IMR-90 (cell line): ENCODE measurements around the gene EVPL.

Source experiments
- BHLHE40 ChIP-seq: fragments of 150-350 bp; IDR thresholded peaks from 2 replicates; pipeline ENCODE4 v1.6.1; 2016; ENCODE audit warnings: mild to moderate bottlenecking, low read depth, low read length
- CEBPB ChIP-seq: IDR thresholded peaks from 2 replicates; pipeline ENCODE4 v1.6.1; 2012; ENCODE audit warnings: low read depth, low read length, improper control_type of control experiment
- CHD1 ChIP-seq: IDR thresholded peaks from 2 replicates; pipeline ENCODE4 v1.6.1; 2012; ENCODE audit warnings: low read depth, low read length, improper control_type of control experiment
- MAFK ChIP-seq: IDR thresholded peaks from 2 replicates; pipeline ENCODE4 v1.6.1; 2012; ENCODE audit warnings: low read depth, low read length, improper control_type of control experiment
- MAZ ChIP-seq: IDR thresholded peaks from 2 replicates; pipeline ENCODE4 v1.6.1; 2012; ENCODE audit warnings: low read depth, mild to moderate bottlenecking, low read length, improper control_type of control experiment, moderate library complexity, borderline replicate concordance
- NFE2L2 ChIP-seq: fragments of 150-350 bp; IDR thresholded peaks from 2 replicates; pipeline ENCODE4 v1.6.1; 2016; ENCODE audit warnings: low read depth, mild to moderate bottlenecking, low read length
- POLR2A ChIP-seq: IDR thresholded peaks from 2 replicates; pipeline ENCODE4 v1.6.1; 2012; ENCODE audit warnings: mild to moderate bottlenecking, low read depth, low read length
- RAD21 ChIP-seq: IDR thresholded peaks from 2 replicates; pipeline ENCODE4 v1.6.1; 2012; ENCODE audit warnings: low read length, improper control_type of control experiment
- RFX5 ChIP-seq: IDR thresholded peaks from 2 replicates; pipeline ENCODE4 v1.8.0; 2012; ENCODE audit warnings: low read depth, mild to moderate bottlenecking, low read length, moderate library complexity
- SMC3 ChIP-seq: fragments of 150-350 bp; IDR thresholded peaks from 2 replicates; pipeline ENCODE4 v1.6.1; 2016; ENCODE audit warnings: low read depth, mild to moderate bottlenecking, antibody characterized with exemption, low read length, moderate library complexity
- TF ChIP-seq, protein P1 (sequence below): conservative IDR thresholded peaks from 2 replicates; pipeline ENCODE4 v1.5.1; 2012; ENCODE audit warnings: mild to moderate bottlenecking, low read depth, low read length, improper control_type of control experiment
- TF ChIP-seq, protein P2 (sequence below): fragments of 150-350 bp; IDR thresholded peaks from 2 replicates; pipeline ENCODE4 v1.6.1; 2017; ENCODE audit warnings: mild to moderate bottlenecking, antibody characterized with exemption, low read length, low read depth

DNA sequence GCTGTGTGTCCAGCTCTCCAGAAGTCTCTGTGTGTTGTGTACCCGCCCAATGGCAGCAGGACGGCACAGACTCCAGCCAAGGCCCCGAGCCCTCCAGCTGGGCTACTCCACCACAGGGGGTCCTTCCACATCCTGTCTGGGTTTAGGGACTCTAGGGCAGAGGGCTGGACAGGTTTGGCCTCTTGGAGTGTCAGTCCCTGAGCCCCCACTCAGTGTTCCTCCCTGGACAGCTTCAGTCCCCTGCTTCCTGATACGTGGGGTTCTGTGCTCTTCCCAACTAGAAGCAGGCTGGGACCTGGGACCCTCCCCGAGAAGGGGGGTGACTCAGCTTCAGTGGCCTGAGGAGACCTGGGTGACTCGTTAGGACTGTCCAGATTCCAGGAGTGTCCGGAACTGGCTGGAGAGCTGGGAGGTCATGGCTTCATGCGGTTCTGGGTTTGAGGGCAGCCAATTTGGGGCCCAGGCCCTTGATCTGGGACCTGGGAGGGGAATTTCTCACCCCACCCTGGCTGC, 22.3 kb downstream of the EVPL start:
- TF ChIP-seq, protein P1, sequence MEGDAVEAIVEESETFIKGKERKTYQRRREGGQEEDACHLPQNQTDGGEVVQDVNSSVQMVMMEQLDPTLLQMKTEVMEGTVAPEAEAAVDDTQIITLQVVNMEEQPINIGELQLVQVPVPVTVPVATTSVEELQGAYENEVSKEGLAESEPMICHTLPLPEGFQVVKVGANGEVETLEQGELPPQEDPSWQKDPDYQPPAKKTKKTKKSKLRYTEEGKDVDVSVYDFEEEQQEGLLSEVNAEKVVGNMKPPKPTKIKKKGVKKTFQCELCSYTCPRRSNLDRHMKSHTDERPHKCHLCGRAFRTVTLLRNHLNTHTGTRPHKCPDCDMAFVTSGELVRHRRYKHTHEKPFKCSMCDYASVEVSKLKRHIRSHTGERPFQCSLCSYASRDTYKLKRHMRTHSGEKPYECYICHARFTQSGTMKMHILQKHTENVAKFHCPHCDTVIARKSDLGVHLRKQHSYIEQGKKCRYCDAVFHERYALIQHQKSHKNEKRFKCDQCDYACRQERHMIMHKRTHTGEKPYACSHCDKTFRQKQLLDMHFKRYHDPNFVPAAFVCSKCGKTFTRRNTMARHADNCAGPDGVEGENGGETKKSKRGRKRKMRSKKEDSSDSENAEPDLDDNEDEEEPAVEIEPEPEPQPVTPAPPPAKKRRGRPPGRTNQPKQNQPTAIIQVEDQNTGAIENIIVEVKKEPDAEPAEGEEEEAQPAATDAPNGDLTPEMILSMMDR = no peak
- no peak for TF ChIP-seq MAFK
- no peak for TF ChIP-seq BHLHE40
- no peak for TF ChIP-seq RAD21
- no peak for TF ChIP-seq RFX5
- TF ChIP-seq MAZ = no peak
- no peak for TF ChIP-seq POLR2A
- TF ChIP-seq NFE2L2 = no peak
- TF ChIP-seq CHD1 = no peak
- TF ChIP-seq, protein P2, sequence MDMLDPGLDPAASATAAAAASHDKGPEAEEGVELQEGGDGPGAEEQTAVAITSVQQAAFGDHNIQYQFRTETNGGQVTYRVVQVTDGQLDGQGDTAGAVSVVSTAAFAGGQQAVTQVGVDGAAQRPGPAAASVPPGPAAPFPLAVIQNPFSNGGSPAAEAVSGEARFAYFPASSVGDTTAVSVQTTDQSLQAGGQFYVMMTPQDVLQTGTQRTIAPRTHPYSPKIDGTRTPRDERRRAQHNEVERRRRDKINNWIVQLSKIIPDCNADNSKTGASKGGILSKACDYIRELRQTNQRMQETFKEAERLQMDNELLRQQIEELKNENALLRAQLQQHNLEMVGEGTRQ = no peak
- TF ChIP-seq SMC3 = no peak
- no peak for TF ChIP-seq CEBPB
